T-cell (primary cell): Measurements from ENCODE around the gene CLECL1. TPM values are rescaled to one million over a fixed set of nuclear protein-coding genes. Genes with fewer than 3 reads are reported as not detected.

Experiments used
- ATAC-seq, 4 experiments: fragments of 200-7000 bp in 3 of 4; fragments of 150-1000 bp in 1 of 4; cut with Tn5 transposase; replicated peaks in 1 of 4; 1 replicate in 3 of 4; 2 replicates in 1 of 4; pipeline ENCODE4 v1.10.0; 2021; ENCODE audit warnings: moderate library complexity in 3 of 4, mild to moderate bottlenecking in 2 of 4, moderate number of reproducible peaks in 1 of 4
- CTCF ChIA-PET, 2 donors: fragments of 300-600 bp; sonication (Branson Sonifier 250); formaldehyde crosslinking; loops; one replicate each; lab custom pipeline; 2022; ENCODE audit warnings: antibody characterized with exemption in 2 of 2; lab: Charles Lee
- POLR2A ChIA-PET, 2 donors: fragments of 300-600 bp; sonication (Branson Sonifier 250); formaldehyde crosslinking; loops; one replicate each; lab custom pipeline; 2022; ENCODE audit warnings: antibody characterized with exemption in 2 of 2; lab: Charles Lee
- DNase-seq, 35 experiments: peaks; one replicate each; pipeline versions ENCODE4 v3.0.0 to v3.0.0-alpha.2; 2013 to 2023
- H3K27ac ChIP-seq: one replicate; pipeline ENCODE4 v1.5.1; 2013; ENCODE audit warnings: low read length
- H3K27me3 ChIP-seq, 2 experiments: replicated peaks in 1 of 2; 1 replicate in 1 of 2; 2 replicates in 1 of 2; pipeline versions ENCODE4 v1.6.1 to v1.7.0; 2013; ENCODE audit warnings: low read length in 1 of 2, mixed read lengths in 1 of 2; ENCODE audit not compliant: control insufficient read depth in 2 of 2, insufficient read depth in 2 of 2; ENCODE audit errors: extremely low read depth in 1 of 2
- H3K36me3 ChIP-seq, 2 donors: 1 replicate in 1 of 2; 2 replicates in 1 of 2; pipeline versions ENCODE4 v1.6.1 to v1.7.0; 2013; ENCODE audit warnings: low read length in 1 of 2; ENCODE audit not compliant: control insufficient read depth in 2 of 2, insufficient read depth in 1 of 2; ENCODE audit errors: extremely low read depth in 1 of 2
- H3K4me1 ChIP-seq, 2 experiments: 1 replicate in 1 of 2; 2 replicates in 1 of 2; pipeline versions ENCODE4 v1.6.1 to v1.7.0; 2013; ENCODE audit warnings: low read length in 2 of 2, mixed read lengths in 1 of 2; ENCODE audit not compliant: insufficient read depth in 2 of 2, control insufficient read depth in 1 of 2; ENCODE audit errors: extremely low read depth in 1 of 2
- H3K4me3 ChIP-seq, 2 donors: 1 replicate in 1 of 2; 2 replicates in 1 of 2; pipeline versions ENCODE4 v1.5.1 to v1.7.0; 2013; ENCODE audit warnings: mild to moderate bottlenecking in 2 of 2, low read length in 1 of 2, moderate library complexity in 1 of 2; ENCODE audit not compliant: control insufficient read depth in 1 of 2; ENCODE audit errors: extremely low read depth in 1 of 2
- H3K9me3 ChIP-seq: 2 replicates; pipeline ENCODE4 v1.7.0; 2013
- H3K27ac Mint-ChIP-seq, 2 donors: one replicate each; pipeline ENCODE4 v1.8.0; 2020 to 2021; ENCODE audit warnings: mild to moderate bottlenecking in 2 of 2, mixed read lengths in 2 of 2
- H3K27me3 Mint-ChIP-seq, 2 donors: one replicate each; pipeline ENCODE4 v1.8.0; 2021 to 2022; ENCODE audit warnings: mixed read lengths in 2 of 2
- H3K36me3 Mint-ChIP-seq: one replicate; pipeline ENCODE4 v1.8.0; 2021; ENCODE audit warnings: mixed read lengths
- H3K4me1 Mint-ChIP-seq, 3 donors: one replicate each; pipeline ENCODE4 v1.8.0; 2020 to 2022; ENCODE audit warnings: mixed read lengths in 3 of 3, mild to moderate bottlenecking in 1 of 3
- H3K4me3 Mint-ChIP-seq, 3 donors: one replicate each; pipeline ENCODE4 v1.8.0; 2020 to 2022; ENCODE audit warnings: mild to moderate bottlenecking in 3 of 3, mixed read lengths in 3 of 3, moderate library complexity in 3 of 3
- H3K9me3 Mint-ChIP-seq, 3 donors: one replicate each; pipeline ENCODE4 v1.8.0; 2020 to 2022; ENCODE audit warnings: mixed read lengths in 3 of 3
- WGBS: methylation state at CpG from one replicate; pipeline ENCODE4 v1.1.5; 2013; ENCODE audit warnings: missing lambda C conversion rate; ENCODE audit not compliant: insufficient coverage; 5-methylcytosine and 5-hydroxymethylcytosine counted together
- total RNA-seq, 35 experiments: library from RNA in 6 of 35; stranded (reverse) in 6 of 35; fragments of 120-200 nt in 1 of 35; gene quantifications; one replicate each; pipeline versions ENCODE4 v1.2.1 to v1.2.4 and lab custom pipeline; 2013 to 2026

The CLECL1 gene
- total RNA-seq, 5 donors from 2014 or later (not counting 1 experiment from before 2014, with no cell fraction given), result 1.1 to 4.4 (median 2.9) TPM

DNA sequence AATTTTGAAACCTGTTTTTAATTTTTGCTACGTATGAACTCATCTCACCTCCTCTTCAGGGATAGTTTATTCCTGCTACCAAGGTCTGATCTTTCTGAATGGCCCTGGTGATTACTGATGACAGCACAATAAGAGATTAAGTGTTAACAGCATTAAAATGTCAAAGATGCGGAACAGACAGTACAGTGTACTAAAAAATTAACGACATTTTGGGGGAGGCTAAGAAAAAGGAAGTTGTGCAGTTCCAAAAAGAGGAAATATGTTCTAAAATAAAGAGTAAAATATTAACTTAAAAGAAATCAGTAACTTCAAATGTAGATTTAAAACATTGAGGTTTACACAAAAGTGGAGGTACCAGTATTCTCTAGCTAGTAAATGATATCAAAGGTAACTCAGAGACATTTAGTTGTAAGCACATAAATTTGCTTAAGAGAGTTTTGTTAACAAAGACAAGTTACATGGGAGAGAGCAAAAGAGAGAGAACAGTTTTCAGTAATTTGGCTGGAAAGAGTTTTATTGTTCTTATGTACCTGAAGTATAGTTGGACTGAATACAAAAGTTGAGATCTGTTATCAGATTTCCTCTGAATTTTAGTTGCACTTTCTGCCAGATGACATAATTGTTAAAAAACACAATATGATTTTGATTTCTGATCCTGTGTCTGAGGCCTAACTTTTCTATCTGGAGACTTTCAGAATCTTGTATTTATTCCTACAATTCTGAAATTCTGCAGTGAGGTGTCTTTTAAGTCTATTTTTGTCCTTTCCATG, 4.2 kb upstream of the CLECL1 start:
- Histone ChIP-seq H3K4me1 (peaks cover 25 to 33% of the 10 kb centered on the region in 2 experiments), H3K27ac (peak overlapping the region; percentile 79), H3K4me3 (no peak overlapping the region), H3K27me3 (no peaks in the 10 kb centered on the region), H3K9me3 (no peaks in the 10 kb centered on the region), H3K36me3 (no peaks in the 10 kb centered on the region)
- Mint-ChIP-seq H3K27me3 (no peaks in the 10 kb centered on the region), H3K4me3 (peak overlapping the region in 2 of 3 donors; percentile 35 to 58), H3K36me3 (peaks cover 5% of the 10 kb centered on the region), H3K27ac (peak overlapping the region; percentile 93 to 95), H3K9me3 (peaks cover 0 to 3% (median 0%) of the 10 kb centered on the region in 3 donors), H3K4me1 (peaks cover 49 to 61% (median 53%) of the 10 kb centered on the region in 3 donors)
- ChIA-PET CTCF (interaction anchor here (0.9 to 1.4 kb wide), 5 partner anchors 12 to 403 kb away, joined by 3 to 4 read pairs (median 3); no protein-coding TSS in a partner anchor), POLR2A (interaction anchor here in 1 of 2 donors (0.9 kb wide), 1 partner anchor 15 kb away, joined by 3 read pairs; no protein-coding TSS in a partner anchor)
- no CpG with 5 or more reads among the region's 3 CpGs for WGBS
- peak in 1 of 35 experiments; percentile 39 for DNase-seq
- no peak for ATAC-seq

GRCh38 chr12:9735601-9736000, 2.7 kb upstream of the CLECL1 start:
- Histone ChIP-seq H3K36me3 (no peaks in the 10 kb centered on the region), H3K27me3 (no peaks in the 10 kb centered on the region), H3K4me1 (peaks cover 23% of the 10 kb centered on the region in 2 experiments), H3K9me3 (no peaks in the 10 kb centered on the region), H3K27ac (no peak overlapping the region), H3K4me3 (no peak overlapping the region)
- Mint-ChIP-seq H3K4me3 (no peak overlapping the region), H3K9me3 (peaks cover 0 to 3% (median 0%) of the 10 kb centered on the region in 3 donors), H3K27me3 (no peaks in the 10 kb centered on the region), H3K36me3 (peaks cover 4% of the 10 kb centered on the region), H3K4me1 (peaks cover 47 to 54% (median 53%) of the 10 kb centered on the region in 3 donors), H3K27ac (no peak overlapping the region)
- DNase-seq, result no peak
- ChIA-PET POLR2A (no interaction called here), CTCF (interaction anchor here in 1 of 2 donors (0.7 kb wide), 1 partner anchor 112 kb away, joined by 3 read pairs; no protein-coding TSS in a partner anchor)
- ATAC-seq, result no peak
- no CpG with 5 or more reads among the region's 3 CpGs for WGBS

DNA sequence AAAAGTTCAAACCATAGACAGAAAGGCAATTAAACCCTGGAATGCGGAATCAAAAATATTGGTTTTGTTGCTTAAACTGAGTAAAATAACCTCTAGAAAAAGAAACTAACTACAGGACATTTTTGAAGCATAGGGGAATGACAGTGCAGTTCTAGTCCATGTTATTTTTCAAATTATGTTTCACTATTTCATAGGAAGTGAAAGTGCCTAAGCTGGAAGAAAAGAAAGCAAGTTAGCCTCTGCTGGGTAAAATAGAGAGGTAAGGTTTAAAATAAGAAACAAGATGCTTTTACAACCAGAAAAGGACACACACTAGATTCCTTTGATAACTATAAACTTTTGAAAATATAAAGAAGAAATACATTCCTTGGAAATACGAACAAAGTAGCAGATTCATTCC, 1.1 kb downstream of the CLECL1 start:
- peak overlapping the region; percentile 24 for H3K27ac ChIP-seq
- peak overlapping the region in 1 of 2 donors; percentile 28 for H3K4me3 ChIP-seq
- Mint-ChIP-seq H3K9me3 (no peaks in the 10 kb centered on the region), H3K27ac (peak overlapping the region; percentile 15 to 59), H3K36me3 (no peaks in the 10 kb centered on the region), H3K27me3 (no peaks in the 10 kb centered on the region), H3K4me3 (peak overlapping the region in 2 of 3 donors; percentile 37 to 52), H3K4me1 (peaks cover 18 to 26% (median 24%) of the 10 kb centered on the region in 3 donors)
- no peaks in the 10 kb centered on the region for H3K27me3 ChIP-seq
- WGBS, result no CpG with 5 or more reads among the region's 2 CpGs
- ChIA-PET POLR2A (no interaction called here), CTCF (interaction anchor here in 1 of 2 donors (0.9 kb wide), 1 partner anchor 11 kb away, joined by 5 read pairs; no protein-coding TSS in a partner anchor)
- H3K36me3 ChIP-seq, result no peaks in the 10 kb centered on the region
- H3K4me1 ChIP-seq, result peaks cover 3 to 9% of the 10 kb centered on the region in 2 experiments
- ATAC-seq (no peak), DNase-seq (no peak)
- H3K9me3 ChIP-seq, result no peaks in the 10 kb centered on the region

- peak overlapping the region; percentile 24 for H3K27ac ChIP-seq
- Mint-ChIP-seq H3K27me3 (no peaks in the 10 kb centered on the region), H3K27ac (peak overlapping the region; percentile 59 to 75), H3K4me3 (peak overlapping the region in 2 of 3 donors; percentile 35 to 37), H3K36me3 (no peaks in the 10 kb centered on the region), H3K4me1 (peaks cover 14 to 22% (median 21%) of the 10 kb centered on the region in 3 donors), H3K9me3 (no peaks in the 10 kb centered on the region)
- ATAC-seq, result no peak
- WGBS, result no CpG with 5 or more reads among the region's 6 CpGs
- H3K9me3 ChIP-seq, result no peaks in the 10 kb centered on the region
- no peaks in the 10 kb centered on the region for H3K36me3 ChIP-seq
- CTCF ChIA-PET, result interaction anchor here in 1 of 2 donors (0.9 kb wide), 1 partner anchor 11 kb away, joined by 5 read pairs; no protein-coding TSS in a partner anchor
- H3K4me1 ChIP-seq, result peaks cover 3 to 5% of the 10 kb centered on the region in 2 experiments
- POLR2A ChIA-PET, result no interaction called here
- DNase-seq, result no peak
- no peaks in the 10 kb centered on the region for H3K27me3 ChIP-seq
- H3K4me3 ChIP-seq, result peak overlapping the region in 1 of 2 donors; percentile 28
These were observed 1.5 kb downstream of the CLECL1 start for GRCh38 chr12:9731393-9731792.

GRCh38 chr12:9730591-9730990, 2.3 kb downstream of the CLECL1 start:
- H3K9me3 ChIP-seq, result no peaks in the 10 kb centered on the region
- H3K36me3 ChIP-seq, result no peaks in the 10 kb centered on the region
- Mint-ChIP-seq H3K9me3 (no peaks in the 10 kb centered on the region), H3K36me3 (no peaks in the 10 kb centered on the region), H3K4me1 (peaks cover 10 to 20% (median 16%) of the 10 kb centered on the region in 3 donors), H3K4me3 (no peak overlapping the region), H3K27me3 (no peaks in the 10 kb centered on the region), H3K27ac (peak overlapping the region in 1 of 2 donors; percentile 72)
- POLR2A ChIA-PET, result interaction anchor here in 1 of 2 donors (0.8 kb wide), 1 partner anchor 31 kb away, joined by 4 read pairs; no protein-coding TSS in a partner anchor
- DNase-seq (no peak), ATAC-seq (no peak)
- CTCF ChIA-PET, result interaction anchor here (0.6 to 1.4 kb wide), 3 partner anchors 38 to 100 kb away, joined by 3 to 4 read pairs (median 3); no protein-coding TSS in a partner anchor
- H3K4me3 ChIP-seq, result no peak overlapping the region
- H3K27me3 ChIP-seq, result no peaks in the 10 kb centered on the region
- 100% methylated on average over 1 of the region's 6 CpGs for WGBS
- H3K4me1 ChIP-seq, result peaks cover 3 to 5% of the 10 kb centered on the region in 2 experiments
- no peak overlapping the region for H3K27ac ChIP-seq

GRCh38 chr12:9730011-9730410, 2.9 kb downstream of the CLECL1 start:
- no peak overlapping the region for H3K4me3 Mint-ChIP-seq
- H3K4me3 ChIP-seq, result no peak overlapping the region
- no peaks in the 10 kb centered on the region for H3K36me3 Mint-ChIP-seq
- H3K27ac Mint-ChIP-seq, result peak overlapping the region in 1 of 2 donors; percentile 22
- H3K27me3 ChIP-seq, result no peaks in the 10 kb centered on the region
- H3K9me3 ChIP-seq, result no peaks in the 10 kb centered on the region
- H3K27me3 Mint-ChIP-seq, result no peaks in the 10 kb centered on the region
- H3K4me1 Mint-ChIP-seq, result peaks cover 10 to 20% (median 15%) of the 10 kb centered on the region in 3 donors
- H3K9me3 Mint-ChIP-seq, result no peaks in the 10 kb centered on the region
- H3K4me1 ChIP-seq, result peaks cover 3 to 5% of the 10 kb centered on the region in 2 experiments
- DNase-seq (no peak), ATAC-seq (no peak)
- no CpG with 5 or more reads among the region's 3 CpGs for WGBS
- peak overlapping the region; percentile 8 for H3K27ac ChIP-seq
- ChIA-PET CTCF (interaction anchor here in 1 of 2 donors (0.7 to 1.4 kb wide), 4 partner anchors 62 to 99 kb away, joined by 3 to 6 read pairs (median 4); no protein-coding TSS in a partner anchor), POLR2A (interaction anchor here in 1 of 2 donors (0.8 kb wide), 1 partner anchor 32 kb away, joined by 4 read pairs; no protein-coding TSS in a partner anchor)
- H3K36me3 ChIP-seq, result no peaks in the 10 kb centered on the region
